ENCODE results near the gene SERPINA12. TPM values are rescaled to one million over a fixed set of nuclear protein-coding genes. Genes with fewer than 3 reads are reported as not detected.

Gene SERPINA12
- total RNA-seq, 1 experiment from 2014 or later: not detected

DNA sequence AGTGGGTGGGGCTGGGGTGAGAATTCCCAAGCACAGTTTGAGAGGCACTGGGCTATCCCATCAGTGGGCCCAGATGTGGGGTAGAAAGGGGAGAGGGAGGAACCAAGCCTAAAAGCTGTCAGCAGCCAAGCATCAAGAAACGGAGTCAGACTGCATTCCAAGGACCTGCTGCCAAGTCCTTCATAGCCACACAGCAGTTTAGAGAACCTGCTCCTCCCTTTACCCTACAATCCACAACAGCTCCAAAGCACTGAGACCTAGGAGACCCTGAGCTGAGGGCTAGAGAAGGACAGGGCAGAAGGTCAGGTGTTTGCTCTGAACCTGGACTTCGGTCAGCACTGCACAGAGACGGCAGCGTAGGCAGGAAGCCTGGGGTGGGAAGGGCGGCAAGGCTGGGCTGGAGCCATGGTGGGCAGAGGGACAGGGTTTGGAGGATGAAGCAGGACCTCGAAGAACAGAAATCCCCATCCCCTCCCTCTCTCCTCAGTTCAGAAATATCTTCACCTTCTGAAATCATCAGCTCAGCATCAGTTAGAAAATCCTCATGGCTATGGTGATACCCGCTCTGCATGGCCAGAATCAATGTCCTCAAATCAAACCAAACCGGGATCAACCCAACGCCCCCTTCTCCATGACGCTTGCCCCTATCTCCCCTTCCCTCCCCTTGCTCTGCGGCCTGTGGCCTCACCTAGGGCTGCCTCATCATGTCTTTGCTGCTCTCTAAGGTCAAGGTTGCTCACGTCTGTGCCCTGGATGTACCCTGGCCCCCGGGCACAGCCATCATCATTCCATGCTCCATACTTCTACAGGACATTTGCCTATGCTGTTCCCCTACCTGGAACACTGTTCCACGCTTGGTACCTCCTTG is 39.1 kb upstream of the SERPINA12 start:
- no TSS peak for BruUV-seq (replicated peaks)
- RAD21 ChIA-PET (ENCODE audit: low non-redundant PET in 1 of 2, low total read pairs in 2 of 2, uncharacterized antibody in 2 of 2, unreplicated experiment in 2 of 2): interaction anchor here (1.2 to 1.4 kb wide), 3 partner anchors 114 to 125 kb away, joined by 4 to 10 read pairs (median 5); no protein-coding TSS in a partner anchor
- ATAC-seq: no peak

More for the DNA sequence above, 39.1 kb upstream of the SERPINA12 start:
- no peaks in the 10 kb centered on the region for H3K9me3 ChIP-seq (ENCODE audit: control insufficient read depth in 1 of 2, insufficient read depth in 1 of 2, low read depth in 1 of 2, low read length in 2 of 2)
- no peaks in the 10 kb centered on the region for H4K20me1 ChIP-seq (ENCODE audit: insufficient read depth)
- H3K4me1 ChIP-seq (ENCODE audit: control insufficient read depth in 1 of 2, insufficient read depth in 2 of 2, low read length in 2 of 2): peaks cover 0 to 10% of the 10 kb centered on the region in 2 experiments; a peak in 2 of 4 replicates
- TF ChIP-seq POLR2A (IDR thresholded peaks at IDR 0.05; ENCODE audit: borderline replicate concordance, extremely low read depth, insufficient read depth, insufficient read length) (no peak), CBX3 (IDR thresholded peaks at IDR 0.05; ENCODE audit: low read depth) (no peak), POLR2AphosphoS5 (IDR thresholded peaks at IDR 0.05; ENCODE audit: low read depth, low read length) (no peak), SRF (IDR thresholded peaks at IDR 0.05; ENCODE audit: low read depth) (no peak), ZNF274 (IDR thresholded peaks at IDR 0.05; ENCODE audit: low read depth, low read length) (no peak), RAD21 (IDR thresholded peaks at IDR 0.05; ENCODE audit: low read depth) (no peak), SP1 (IDR thresholded peaks at IDR 0.05; ENCODE audit: low read depth) (no peak), TCF7L2 (IDR thresholded peaks at IDR 0.05; ENCODE audit: borderline replicate concordance, extremely low read depth, insufficient read depth, insufficient read length) (no peak), REST (IDR thresholded peaks at IDR 0.05; ENCODE audit: low read depth) (no peak)
- TF ChIP-seq, protein P1, sequence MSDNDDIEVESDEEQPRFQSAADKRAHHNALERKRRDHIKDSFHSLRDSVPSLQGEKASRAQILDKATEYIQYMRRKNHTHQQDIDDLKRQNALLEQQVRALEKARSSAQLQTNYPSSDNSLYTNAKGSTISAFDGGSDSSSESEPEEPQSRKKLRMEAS (IDR thresholded peaks at IDR 0.05): no peak
- H3K9me2 ChIP-seq (ENCODE audit: insufficient read depth): no peaks in the 10 kb centered on the region
- ChIA-PET POLR2A (no interaction called here), CTCF (interaction anchor here (0.7 to 3.4 kb wide), 15 partner anchors 9 to 416 kb away, joined by 3 to 32 read pairs (median 4); no protein-coding TSS in a partner anchor)
- H3K27me3 ChIP-seq (ENCODE audit: insufficient read depth, low read length): no peaks in the 10 kb centered on the region
- no peak overlapping the region for H3K4me3 ChIP-seq (replicated peaks in 1 of 2; ENCODE audit: low read depth in 1 of 2, low read length in 2 of 2)
- intact Hi-C loops (cut with micrococcal nuclease): loop anchor here (2.0 kb wide), 2 partner anchors 114 to 132 kb away; no protein-coding TSS in a partner anchor
- no peak overlapping the region for H3K27ac ChIP-seq (ENCODE audit: low read depth, low read length)
- H2AFZ ChIP-seq (ENCODE audit: low read depth, low read length, poor library complexity, severe bottlenecking): no peak overlapping the region
- no peak for DNase-seq (ENCODE audit: low read depth, low spot score)
- no peak overlapping the region for H3K4me2 ChIP-seq (ENCODE audit: low read length)
- no peaks in the 10 kb centered on the region for H3K79me2 ChIP-seq (ENCODE audit: insufficient read depth, low read length)
- H3K36me3 ChIP-seq (ENCODE audit: control insufficient read depth in 1 of 2, insufficient read depth in 2 of 2, low read length in 2 of 2): no peaks in the 10 kb centered on the region
- no peak overlapping the region for H3K9ac ChIP-seq (ENCODE audit: low read length)

All from HCT116 (cell line).